ENCODE data around the gene TEX101.
"Not testable (repeated sequence)": the region's sequence is repeated elsewhere in the genome, so short reads cannot be mapped to it uniquely, and the experiment has no call there.

The TEX101 gene

GRCh38 chr19:43414554-43414953 lies at the start of gene TEX101:
Gene TEX101, plus strand, starts transcription at chr19:43414890. Its CDS starts 1,030 bp downstream, at chr19:43415920.
- no peak for DNase-seq

GRCh38 chr19:43365677-43366076 lies 49.0 kb upstream of the TEX101 start:
- DNase-seq: not testable (repeated sequence)

- DNase-seq: no peak
Measured at GRCh38 chr19:43367822-43368221, 46.9 kb upstream of the TEX101 start.

GRCh38 chr19:43368897-43369296 lies 45.8 kb upstream of the TEX101 start:
- not testable (repeated sequence) for DNase-seq

GRCh38 chr19:43371909-43372308 lies 42.8 kb upstream of the TEX101 start:
- no peak for DNase-seq

GRCh38 chr19:43372462-43372861 lies 42.2 kb upstream of the TEX101 start:
- no peak for DNase-seq

- DNase-seq: not testable (repeated sequence)
Measured at GRCh38 chr19:43377624-43378023, 37.1 kb upstream of the TEX101 start.

GRCh38 chr19:43380008-43380407 lies 34.7 kb upstream of the TEX101 start:
- no peak for DNase-seq

- no peak for DNase-seq
Measured at GRCh38 chr19:43380771-43381386, 33.8 kb upstream of the TEX101 start.

GRCh38 chr19:43382586-43383216 lies 32.0 kb upstream of the TEX101 start:
- DNase-seq: not testable (repeated sequence)

GRCh38 chr19:43383254-43383653 lies 31.4 kb upstream of the TEX101 start:
- not testable (repeated sequence) for DNase-seq

- DNase-seq: not testable (repeated sequence)
Measured at GRCh38 chr19:43383759-43384158, 30.9 kb upstream of the TEX101 start.

- DNase-seq: not testable (repeated sequence)
Measured at GRCh38 chr19:43390903-43391551, 23.7 kb upstream of the TEX101 start.

- not testable (repeated sequence) for DNase-seq
Measured at GRCh38 chr19:43391552-43391935, 23.1 kb upstream of the TEX101 start.

- not testable (repeated sequence) for DNase-seq
Measured at GRCh38 chr19:43393501-43393900, 21.2 kb upstream of the TEX101 start.

GRCh38 chr19:43395561-43395960 lies 19.1 kb upstream of the TEX101 start:
- no peak for DNase-seq

GRCh38 chr19:43406297-43406696 lies 8.4 kb upstream of the TEX101 start:
- no peak for DNase-seq

GRCh38 chr19:43407416-43408005 lies 7.2 kb upstream of the TEX101 start:
- no peak for DNase-seq

- no peak for DNase-seq
Measured at GRCh38 chr19:43408043-43408442, 6.6 kb upstream of the TEX101 start.

GRCh38 chr19:43409415-43409814 lies 5.3 kb upstream of the TEX101 start:
- no peak for DNase-seq

GRCh38 chr19:43412441-43412840 lies 2.2 kb upstream of the TEX101 start:
- no peak for DNase-seq

GRCh38 chr19:43416951-43417623 lies 2.4 kb downstream of the TEX101 start:
- DNase-seq: no peak

GRCh38 chr19:43420954-43421353 lies 6.3 kb downstream of the TEX101 start:
- DNase-seq: no peak

All from fibroblast of skin of right biceps (primary cell).